GM21360 (cell line): Measurements from ENCODE around the gene ENO4.

Experiments used
- ATAC-seq: cut with Tn5 transposase; IDR thresholded peaks from one replicate; pipeline ENCODE4 v1.9.1; 2021; ENCODE audit warnings: mild to moderate bottlenecking, moderate library complexity; ENCODE audit not compliant: unreplicated experiment

ENO4 gene

DNA sequence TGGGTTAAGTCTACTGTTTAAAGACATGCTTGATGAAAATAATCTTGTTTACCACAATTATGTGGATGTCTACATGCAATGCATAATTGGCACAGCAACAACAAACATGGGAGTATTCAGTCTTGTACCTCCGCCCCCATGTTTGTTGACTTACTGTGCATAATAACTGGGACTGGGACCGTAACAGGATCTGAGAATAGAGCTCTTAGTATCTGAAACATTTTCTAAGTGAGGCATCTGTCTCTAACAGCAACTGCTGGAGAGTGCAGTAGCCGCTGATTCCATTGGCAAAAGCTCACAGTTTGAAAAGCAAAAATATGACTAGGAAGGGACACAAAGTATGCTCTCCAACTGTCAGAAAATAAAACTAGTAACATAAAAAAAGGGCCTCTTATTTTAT is 61.6 kb downstream of the ENO4 start:
- no peak for ATAC-seq

GRCh38 chr10:116912162-116912561 is 62.9 kb downstream of the ENO4 start:
- ATAC-seq = no peak

DNA sequence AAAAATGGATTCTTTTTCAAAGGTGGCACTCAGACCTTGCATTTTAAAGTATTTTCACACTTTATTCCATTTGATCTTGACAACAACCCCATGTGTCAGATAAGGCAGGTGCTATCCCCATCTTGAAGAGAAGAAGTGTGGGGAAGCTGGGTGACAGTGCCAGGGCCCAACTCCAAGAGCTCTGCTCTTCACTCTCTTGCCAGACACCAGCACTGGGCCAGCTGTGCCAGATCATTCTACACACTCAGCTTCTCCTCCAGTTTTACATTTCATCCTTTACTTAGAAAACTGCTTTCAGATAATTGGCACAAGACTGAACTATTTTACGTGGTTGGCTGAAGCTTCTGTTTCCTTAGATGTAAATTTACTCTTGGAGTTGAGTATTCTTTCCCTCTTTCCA is 64.4 kb downstream of the ENO4 start:
- ATAC-seq = no peak

DNA sequence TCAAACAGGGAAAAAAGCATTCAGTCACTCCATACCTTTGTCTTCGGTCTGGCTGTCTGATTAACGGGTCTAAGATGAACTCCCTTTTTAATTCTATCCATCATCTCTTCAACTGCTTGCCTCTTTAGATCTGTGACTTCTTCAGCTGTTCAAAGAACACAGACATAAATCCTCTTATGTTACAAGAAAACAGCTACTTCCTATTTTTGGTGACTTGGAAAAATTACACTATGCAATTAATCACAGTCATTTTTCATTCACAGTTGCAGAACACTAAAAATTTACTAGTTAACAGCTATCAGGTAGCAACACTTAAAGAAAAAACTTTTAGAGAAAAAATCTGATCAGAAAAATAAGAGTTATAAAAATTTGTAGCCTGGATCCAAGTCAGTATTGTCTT is 66.0 kb downstream of the ENO4 start:
- ATAC-seq = no peak

- no peak for ATAC-seq
Observed at GRCh38 chr10:116917481-116917880, 68.2 kb downstream of the ENO4 start.

GRCh38 chr10:116918583-116918982 is 69.3 kb downstream of the ENO4 start:
- no peak for ATAC-seq

- no peak for ATAC-seq
Observed at GRCh38 chr10:116919164-116919563, 69.9 kb downstream of the ENO4 start.

DNA sequence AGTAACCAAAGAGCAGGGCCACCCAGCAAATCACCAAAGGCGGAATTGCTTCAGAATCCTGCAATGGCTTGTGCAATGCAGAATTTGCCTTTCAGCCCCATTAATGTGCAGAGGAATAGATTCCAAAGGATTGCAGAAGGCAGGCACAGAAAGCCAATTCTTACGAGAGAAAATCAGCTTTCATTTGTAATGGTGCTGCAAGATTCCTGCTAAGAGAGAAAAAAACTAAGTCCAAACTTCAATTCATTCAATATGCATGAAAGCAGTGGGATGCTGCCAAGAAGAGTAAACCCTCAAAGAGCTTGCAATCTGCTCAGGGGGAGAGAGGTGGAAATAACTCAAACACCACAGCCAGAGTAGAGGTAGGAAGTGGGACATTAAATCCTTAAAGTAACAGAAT is 70.4 kb downstream of the ENO4 start:
- ATAC-seq = no peak

DNA sequence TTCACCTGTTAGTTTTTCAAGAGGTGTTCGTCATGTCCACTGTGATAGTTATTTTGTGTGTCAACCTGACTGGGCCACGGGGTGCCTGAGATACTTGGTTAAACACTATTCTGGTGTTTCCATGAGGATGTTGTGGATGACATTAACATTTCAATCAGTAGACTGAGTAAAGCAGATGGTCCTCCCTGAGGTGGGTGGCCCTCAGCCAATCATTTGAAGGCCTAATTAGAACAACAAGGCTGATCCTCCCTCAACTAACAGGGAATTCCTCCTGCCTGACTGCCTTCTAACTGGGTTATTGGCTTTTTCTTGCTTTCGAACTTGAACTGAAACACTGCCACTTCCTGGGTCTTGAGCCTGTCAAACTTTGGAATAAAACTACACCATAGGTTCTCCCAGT is 75.8 kb downstream of the ENO4 start:
- no peak for ATAC-seq

DNA sequence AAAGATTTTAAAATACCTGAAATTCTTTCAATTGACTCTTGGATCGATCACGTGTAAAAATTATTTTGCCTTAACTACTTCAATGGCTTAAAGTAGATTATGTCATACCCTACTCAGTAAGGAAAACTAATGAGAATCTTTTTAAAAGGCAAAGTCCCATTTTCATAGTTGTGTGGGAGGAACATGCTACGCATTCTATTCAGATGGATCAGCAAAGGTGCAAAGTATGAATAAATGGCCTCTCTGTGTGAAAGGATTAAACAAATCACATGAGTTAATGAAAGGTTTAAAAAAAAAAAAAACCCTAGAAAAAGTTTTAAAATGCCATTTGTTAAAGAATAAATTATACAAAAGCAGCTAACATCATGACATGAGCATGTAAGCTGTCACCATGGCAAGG is 77.1 kb downstream of the ENO4 start:
- no peak for ATAC-seq

DNA sequence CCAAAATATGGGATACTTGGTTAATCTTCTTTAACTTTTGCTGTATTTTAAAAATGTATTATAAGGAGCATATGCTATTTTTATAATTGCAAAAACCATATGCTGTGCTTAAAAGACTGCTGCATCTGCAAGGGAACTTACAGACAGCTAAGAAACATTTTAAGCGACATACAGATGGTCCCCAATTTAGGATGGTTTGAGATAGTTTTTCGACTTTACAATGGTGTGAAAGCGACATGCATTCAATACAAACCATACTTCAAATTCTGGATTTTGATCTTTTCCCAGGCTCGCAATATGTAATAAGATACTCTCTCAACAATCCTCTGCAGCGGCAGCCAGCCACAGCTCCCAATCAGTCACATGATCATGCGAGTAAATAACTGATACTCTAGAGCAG is 82.5 kb downstream of the ENO4 start:
- ATAC-seq = no peak
